Measurements from ENCODE around the gene PACSIN2. TPM values are rescaled to one million over a fixed set of nuclear protein-coding genes. Genes with fewer than 3 reads are reported as not detected.
"Not testable (repeated sequence)": the region's sequence is repeated elsewhere in the genome, so short reads cannot be mapped to it uniquely, and the experiment has no call there.

The PACSIN2 gene
- total RNA-seq, 1 donor from 2014 or later, result 87.8 TPM

GRCh38 chr22:43017525-43018460 is 2.8 kb upstream of the PACSIN2 start:
- no peak overlapping the region for H3K4me2 ChIP-seq (ENCODE audit: low read length)
- H3K79me2 ChIP-seq (ENCODE audit: insufficient read depth, low read length), result peaks cover 19% of the 10 kb centered on the region
- H3K36me3 ChIP-seq (ENCODE audit: insufficient read depth, low read length), result no peaks in the 10 kb centered on the region
- Mint-ChIP-seq H3K27me3 (ENCODE audit: low read depth, unreplicated experiment) (no peaks in the 10 kb centered on the region), H3K4me1 (ENCODE audit: low read depth, unreplicated experiment) (peaks cover 15% of the 10 kb centered on the region), H3K4me3 (ENCODE audit: unreplicated experiment) (no peak overlapping the region), H3K9me3 (ENCODE audit: unreplicated experiment) (no peaks in the 10 kb centered on the region), H3K36me3 (ENCODE audit: low read depth, unreplicated experiment) (no peaks in the 10 kb centered on the region), H3K27ac (ENCODE audit: unreplicated experiment) (peak overlapping the region; percentile 21)
- TF ChIP-seq EZH2 (IDR thresholded peaks at IDR 0.05; ENCODE audit: insufficient read depth, low read length) (no peak), CTCF (IDR thresholded peaks at IDR 0.05; ENCODE audit: insufficient read depth, low read depth, low read length) (no peak)
- H3K9ac ChIP-seq (ENCODE audit: low read length), result no peak overlapping the region
- no peak for DNase-seq (ENCODE audit: low read depth)
- no peak overlapping the region for H2AFZ ChIP-seq (ENCODE audit: low read depth, low read length)
- H3K4me1 ChIP-seq (ENCODE audit: insufficient read depth, low read length), result peaks cover 17% of the 10 kb centered on the region
- H4K20me1 ChIP-seq (ENCODE audit: insufficient read depth, low read length), result peaks cover 17% of the 10 kb centered on the region
- H3K27ac ChIP-seq (ENCODE audit: low read depth, low read length), result no peak overlapping the region
- H3K4me3 ChIP-seq (ENCODE audit: insufficient read depth, low read depth, low read length), result no peak overlapping the region
- FAIRE-seq, result no peak
- H3K9me3 ChIP-seq (ENCODE audit: insufficient read depth, low read depth, low read length), result no peaks in the 10 kb centered on the region
- H3K27me3 ChIP-seq (ENCODE audit: insufficient read depth, low read length), result no peaks in the 10 kb centered on the region

- not testable (repeated sequence) for H3K4me3 ChIP-seq (ENCODE audit: insufficient read depth, low read depth, low read length); DNase-seq (ENCODE audit: low read depth); H3K9me3 Mint-ChIP-seq (ENCODE audit: unreplicated experiment); H3K27ac Mint-ChIP-seq (ENCODE audit: unreplicated experiment); H3K4me2 ChIP-seq (ENCODE audit: low read length); H3K9ac ChIP-seq (ENCODE audit: low read length); H3K27ac ChIP-seq (ENCODE audit: low read depth, low read length); H2AFZ ChIP-seq (ENCODE audit: low read depth, low read length); H3K36me3 ChIP-seq (ENCODE audit: insufficient read depth, low read length); H3K9me3 ChIP-seq (ENCODE audit: insufficient read depth, low read depth, low read length); H3K27me3 Mint-ChIP-seq (ENCODE audit: low read depth, unreplicated experiment); H3K4me3 Mint-ChIP-seq (ENCODE audit: unreplicated experiment); H3K36me3 Mint-ChIP-seq (ENCODE audit: low read depth, unreplicated experiment); H3K27me3 ChIP-seq (ENCODE audit: insufficient read depth, low read length); FAIRE-seq
- Histone ChIP-seq H3K79me2 (ENCODE audit: insufficient read depth, low read length) (peaks cover 36% of the 10 kb centered on the region), H3K4me1 (ENCODE audit: insufficient read depth, low read length) (peaks cover 20% of the 10 kb centered on the region), H4K20me1 (ENCODE audit: insufficient read depth, low read length) (peaks cover 30% of the 10 kb centered on the region)
- peaks cover 18% of the 10 kb centered on the region for H3K4me1 Mint-ChIP-seq (ENCODE audit: low read depth, unreplicated experiment)
Observed at GRCh38 chr22:43016150-43016549, 1.2 kb upstream of the PACSIN2 start.

GRCh38 chr22:43015677-43016042 is 711 bp upstream of the PACSIN2 start:
- H3K27me3 ChIP-seq (ENCODE audit: insufficient read depth, low read length), result no peaks in the 10 kb centered on the region
- FAIRE-seq (no peak), DNase-seq (ENCODE audit: low read depth) (no peak)
- no peaks in the 10 kb centered on the region for H3K27me3 Mint-ChIP-seq (ENCODE audit: low read depth, unreplicated experiment)
- no peaks in the 10 kb centered on the region for H3K9me3 Mint-ChIP-seq (ENCODE audit: unreplicated experiment)
- peak overlapping the region; percentile 86 for H3K9ac ChIP-seq (ENCODE audit: low read length)
- H3K27ac ChIP-seq (ENCODE audit: low read depth, low read length), result no peak overlapping the region
- no peaks in the 10 kb centered on the region for H3K36me3 ChIP-seq (ENCODE audit: insufficient read depth, low read length)
- peak overlapping the region; percentile 91 for H3K4me3 Mint-ChIP-seq (ENCODE audit: unreplicated experiment)
- no peak for TF ChIP-seq CTCF (IDR thresholded peaks at IDR 0.05; ENCODE audit: insufficient read depth, low read depth, low read length)
- TF ChIP-seq EZH2 (IDR thresholded peaks at IDR 0.05; ENCODE audit: insufficient read depth, low read length), result no peak
- peak overlapping the region; percentile 59 for H2AFZ ChIP-seq (ENCODE audit: low read depth, low read length)
- peak overlapping the region; percentile 93 for H3K4me2 ChIP-seq (ENCODE audit: low read length)
- peaks cover 40% of the 10 kb centered on the region for H3K79me2 ChIP-seq (ENCODE audit: insufficient read depth, low read length)
- H3K4me1 Mint-ChIP-seq (ENCODE audit: low read depth, unreplicated experiment), result peaks cover 23% of the 10 kb centered on the region
- H4K20me1 ChIP-seq (ENCODE audit: insufficient read depth, low read length), result peaks cover 35% of the 10 kb centered on the region
- H3K27ac Mint-ChIP-seq (ENCODE audit: unreplicated experiment), result peak overlapping the region; percentile 78
- peaks cover 20% of the 10 kb centered on the region for H3K4me1 ChIP-seq (ENCODE audit: insufficient read depth, low read length)
- H3K4me3 ChIP-seq (ENCODE audit: insufficient read depth, low read depth, low read length), result peak overlapping the region; percentile 70
- H3K9me3 ChIP-seq (ENCODE audit: insufficient read depth, low read depth, low read length), result no peaks in the 10 kb centered on the region
- no peaks in the 10 kb centered on the region for H3K36me3 Mint-ChIP-seq (ENCODE audit: low read depth, unreplicated experiment)

Measured in astrocyte (in vitro differentiated cells and primary cell).